CD4-positive, alpha-beta T cell treated with Interleukin-15 for 1 hour (primary cell): ENCODE results near the gene HIRIP3.

ENCODE experiments used
- DNase-seq: peaks from one replicate; pipeline ENCODE4 v3.0.0-alpha.2; 2020

The HIRIP3 gene

DNA sequence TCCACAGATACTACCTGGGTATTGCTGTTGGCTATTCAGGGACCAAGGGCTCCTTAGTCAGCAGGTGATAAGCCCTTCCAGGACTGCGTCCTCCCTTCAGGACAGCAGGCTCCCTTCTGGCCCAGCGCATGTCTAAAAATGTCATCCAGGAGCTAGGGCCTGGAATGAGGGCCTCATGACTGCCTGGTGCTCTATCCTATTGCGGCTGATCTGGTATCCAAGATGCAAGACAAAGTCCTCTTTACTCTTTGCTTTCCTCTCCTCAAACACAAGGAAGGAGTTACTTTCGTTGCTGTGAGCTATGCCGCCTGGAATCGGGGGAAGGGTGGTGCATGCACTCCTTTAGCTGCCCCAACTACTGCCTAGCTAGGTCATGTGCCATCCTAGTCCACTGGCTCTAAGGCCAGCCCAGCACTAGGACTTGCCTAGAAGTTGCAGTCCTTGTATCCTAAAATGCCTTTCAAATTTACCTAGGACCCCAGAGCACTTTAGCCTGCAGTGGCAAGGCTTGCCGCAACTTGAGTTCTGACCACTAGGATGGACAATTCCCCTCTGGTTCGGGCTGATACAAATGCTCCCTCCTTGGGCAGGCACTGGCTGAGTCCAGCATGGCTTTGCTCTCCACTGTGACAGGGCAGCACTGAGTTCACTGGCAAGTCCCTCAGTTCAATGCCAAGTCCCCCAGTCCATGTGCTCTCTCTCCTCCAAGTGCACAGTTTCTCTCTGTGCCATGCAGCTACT is 43.6 kb downstream of the HIRIP3 start:
- no peak for DNase-seq

DNA sequence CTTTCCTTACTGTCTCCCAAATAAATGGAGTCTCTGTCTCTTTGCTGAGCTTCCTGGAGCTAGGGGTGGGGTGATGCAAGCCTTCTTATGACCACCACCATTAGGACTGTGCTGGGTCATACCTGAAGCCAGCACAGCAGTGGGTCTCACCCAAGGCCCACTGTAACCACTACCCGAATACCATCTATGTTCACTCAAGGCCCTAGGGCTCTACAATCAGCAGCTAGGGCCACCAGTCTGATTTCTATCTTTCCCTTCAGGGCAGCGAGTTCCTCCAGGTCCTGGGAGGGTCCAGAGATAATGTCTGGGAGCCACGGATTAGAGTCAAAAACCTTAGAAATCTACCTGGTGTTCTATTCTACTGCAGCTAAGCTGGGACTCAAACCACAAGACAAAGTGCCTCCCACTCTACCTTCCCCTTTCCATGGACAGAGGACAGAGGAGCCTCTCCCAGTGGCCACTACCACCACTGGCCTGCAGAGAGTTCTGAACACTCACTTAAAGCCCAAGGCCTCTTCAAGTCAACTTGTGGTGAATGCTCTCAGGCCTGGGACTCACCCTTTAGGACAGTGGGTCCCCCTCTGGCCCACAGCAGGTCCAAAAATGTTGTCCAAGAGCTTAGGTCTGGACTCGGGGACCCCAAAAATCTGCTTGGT is 44.5 kb downstream of the HIRIP3 start:
- DNase-seq, result no peak

GRCh38 chr16:29947897-29948296 is 47.5 kb downstream of the HIRIP3 start:
- DNase-seq, result no peak

- no peak for DNase-seq
Observed at GRCh38 chr16:29943846-29944799, 51.3 kb downstream of the HIRIP3 start.
